GM23338 (cell line): ENCODE measurements around the gene PHLDB2. TPM values are rescaled to one million over a fixed set of nuclear protein-coding genes. Genes with fewer than 3 reads are reported as not detected.

Source experiments
- ATAC-seq: fragments of 200-7000 bp; cut with Tn5 transposase; 3 replicates; pipeline ENCODE4 v1.9.1; 2020
- DNase-seq: peaks from one replicate; pipeline ENCODE4 v3.0.0-alpha.2; 2015; ENCODE audit warnings: low spot score
- H2AFZ ChIP-seq: fragments of 200-600 bp; sonication (generic); 2 replicates; pipeline ENCODE4 v1.8.0; 2016; ENCODE audit warnings: antibody characterized with exemption, mild to moderate bottlenecking, moderate library complexity
- H3F3A ChIP-seq: fragments of 200-600 bp; sonication (generic); replicated peaks from 2 replicates; pipeline ENCODE4 v1.8.0; 2017; ENCODE audit warnings: antibody characterized with exemption, mixed run types, low read depth
- H3K27ac ChIP-seq: fragments of 200-600 bp; sonication (generic); 2 replicates; pipeline ENCODE4 v1.6.1; 2016; ENCODE audit warnings: low read depth
- H3K27me3 ChIP-seq: fragments of 200-600 bp; sonication (generic); 2 replicates; pipeline ENCODE4 v1.8.0; 2016; ENCODE audit warnings: mild to moderate bottlenecking, mixed run types, moderate library complexity; ENCODE audit not compliant: insufficient read depth
- H3K36me3 ChIP-seq: fragments of 200-600 bp; sonication (generic); 2 replicates; pipeline ENCODE4 v1.8.0; 2016; ENCODE audit warnings: mild to moderate bottlenecking; ENCODE audit not compliant: insufficient read depth
- H3K4me1 ChIP-seq: fragments of 200-600 bp; sonication (generic); 2 replicates; pipeline ENCODE4 v1.8.0; 2016; ENCODE audit warnings: mild to moderate bottlenecking, moderate library complexity; ENCODE audit not compliant: insufficient read depth
- H3K4me2 ChIP-seq: fragments of 200-600 bp; sonication (generic); 2 replicates; pipeline ENCODE4 v1.7.1; 2017; ENCODE audit warnings: mixed run types
- H3K4me3 ChIP-seq: fragments of 200-600 bp; sonication (generic); 2 replicates; pipeline ENCODE4 v1.6.1; 2016; ENCODE audit warnings: mixed run types
- H3K79me2 ChIP-seq: fragments of 200-600 bp; sonication (generic); replicated peaks from 2 replicates; pipeline ENCODE4 v1.8.0; 2017; ENCODE audit warnings: mild to moderate bottlenecking; ENCODE audit not compliant: insufficient read depth
- H3K9me2 ChIP-seq: fragments of 200-600 bp; sonication (generic); 2 replicates; pipeline ENCODE4 v1.8.0; 2017; ENCODE audit not compliant: insufficient read depth
- H4K20me1 ChIP-seq: fragments of 200-600 bp; sonication (generic); replicated peaks from 2 replicates; pipeline ENCODE4 v1.8.0; 2017; ENCODE audit warnings: mild to moderate bottlenecking; ENCODE audit not compliant: insufficient read depth
- H3K27ac Mint-ChIP-seq: 2 replicates; pipeline ENCODE4 v1.8.0; 2020; ENCODE audit warnings: inconsistent platforms, mild to moderate bottlenecking, moderate library complexity, mixed read lengths
- H3K27me3 Mint-ChIP-seq: 3 replicates; pipeline ENCODE4 v1.8.0; 2022; ENCODE audit warnings: low read depth, mild to moderate bottlenecking, moderate library complexity, mixed read lengths, inconsistent platforms; ENCODE audit not compliant: insufficient read depth, poor library complexity
- H3K36me3 Mint-ChIP-seq: 3 replicates; pipeline ENCODE4 v1.8.0; 2021; ENCODE audit warnings: low read depth, mild to moderate bottlenecking, inconsistent platforms, moderate library complexity, mixed read lengths
- H3K4me1 Mint-ChIP-seq: 3 replicates; pipeline ENCODE4 v1.8.0; 2020; ENCODE audit warnings: mild to moderate bottlenecking, inconsistent platforms, mixed read lengths
- H3K4me3 Mint-ChIP-seq: 3 replicates; pipeline ENCODE4 v1.8.0; 2021; ENCODE audit warnings: moderate library complexity, mild to moderate bottlenecking, inconsistent platforms, mixed read lengths
- H3K9me3 Mint-ChIP-seq: 3 replicates; pipeline ENCODE4 v1.8.0; 2020; ENCODE audit warnings: moderate library complexity, mild to moderate bottlenecking, inconsistent platforms, mixed read lengths
- REST ChIP-seq: IDR thresholded peaks from one replicate; pipeline ENCODE4 v1.6.1; 2018; ENCODE audit warnings: antibody characterized with exemption; ENCODE audit not compliant: unreplicated experiment
- STAT1 ChIP-seq: IDR thresholded peaks from one replicate; pipeline ENCODE4 v1.6.1; 2016; ENCODE audit warnings: antibody characterized with exemption; ENCODE audit not compliant: unreplicated experiment
- ZNF462 ChIP-seq: fragments of 250-450 bp; sonication (Bioruptor Pico); IDR thresholded peaks from 2 replicates; pipeline ENCODE4 v1.5.0; 2020; ENCODE audit warnings: mild to moderate bottlenecking, moderate library complexity
- polyA plus RNA-seq: library from polyadenylated mRNA; unstranded; fragments of >200 nt; fragmentation: Nextera tagmentation; extraction: Ambion mirVana; gene quantifications from 2 replicates; pipeline ENCODE4 v1.2.1, GENCODE V29; 2016
- total RNA-seq: library from RNA; depleted of rRNA; stranded (reverse); fragments of >200 nt; shearing (Covaris generic); gene quantifications from 2 replicates; pipeline ENCODE4 v1.2.3, GENCODE V29; 2014

The PHLDB2 gene
- total and polyA plus RNA-seq, 2 experiments from 2014 or later: 19.5 to 33.7 TPM

- TF ChIP-seq REST (no peak), STAT1 (no peak)
Observed at GRCh38 chr3:112010636-112011035, 151.6 kb downstream of the PHLDB2 start (continued).

- H3K27ac Mint-ChIP-seq: no peak overlapping the region
- H3K4me1 Mint-ChIP-seq: peaks cover 8% of the 10 kb centered on the region
Observed at GRCh38 chr3:112011376-112011940, 152.4 kb downstream of the PHLDB2 start.

More at GRCh38 chr3:112011376-112011940, 152.4 kb downstream of the PHLDB2 start:
- Histone ChIP-seq H3K27me3 (no peaks in the 10 kb centered on the region), H3K4me3 (no peak overlapping the region), H3K36me3 (no peaks in the 10 kb centered on the region), H3K79me2 (no peaks in the 10 kb centered on the region), H4K20me1 (no peaks in the 10 kb centered on the region; the same call in 1 of the 2 replicates), H3F3A (no peaks in the 10 kb centered on the region), H2AFZ (no peak overlapping the region), H3K4me2 (no peak overlapping the region), H3K27ac (no peak overlapping the region), H3K4me1 (no peaks in the 10 kb centered on the region; the same call in 1 of the 2 replicates), H3K9me2 (no peaks in the 10 kb centered on the region)
- Mint-ChIP-seq H3K36me3 (no peaks in the 10 kb centered on the region), H3K9me3 (no peaks in the 10 kb centered on the region), H3K4me3 (no peak overlapping the region), H3K27me3 (peaks cover 8% of the 10 kb centered on the region)
- TF ChIP-seq ZNF462: no peak
- TF ChIP-seq REST: no peak
- no peak for DNase-seq
- no peak for ATAC-seq
